Colon (tissue), 2 donors: ENCODE data around the gene ARMS2.

Experiments
- FAIRE-seq: peaks from 2 replicates; lab custom pipeline; 2012; peaks lifted over from hg19 to GRCh38; lab: Jason Lieb, UNC
- donor health status: control.
- donor health status: control.

The ARMS2 gene

DNA sequence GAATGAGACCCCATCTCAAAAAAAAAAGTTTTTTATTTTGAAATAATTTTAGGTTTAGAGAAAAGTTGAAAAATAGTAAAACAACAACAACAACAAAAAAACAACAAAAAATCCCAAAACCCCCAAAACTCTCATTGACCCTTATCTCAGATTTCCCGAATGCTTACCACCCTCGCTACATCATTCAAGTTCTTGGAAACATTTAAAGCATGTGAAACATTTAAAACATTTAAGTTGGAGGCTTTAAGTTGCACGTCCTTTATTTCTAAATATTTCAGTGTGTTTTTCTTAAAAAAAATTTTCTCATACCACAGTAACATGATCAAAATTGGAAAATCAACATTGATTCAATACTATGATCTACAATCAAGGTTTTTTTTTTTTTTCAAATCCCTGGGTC, 382 bp upstream of the ARMS2 start:
- FAIRE-seq: no peak

DNA sequence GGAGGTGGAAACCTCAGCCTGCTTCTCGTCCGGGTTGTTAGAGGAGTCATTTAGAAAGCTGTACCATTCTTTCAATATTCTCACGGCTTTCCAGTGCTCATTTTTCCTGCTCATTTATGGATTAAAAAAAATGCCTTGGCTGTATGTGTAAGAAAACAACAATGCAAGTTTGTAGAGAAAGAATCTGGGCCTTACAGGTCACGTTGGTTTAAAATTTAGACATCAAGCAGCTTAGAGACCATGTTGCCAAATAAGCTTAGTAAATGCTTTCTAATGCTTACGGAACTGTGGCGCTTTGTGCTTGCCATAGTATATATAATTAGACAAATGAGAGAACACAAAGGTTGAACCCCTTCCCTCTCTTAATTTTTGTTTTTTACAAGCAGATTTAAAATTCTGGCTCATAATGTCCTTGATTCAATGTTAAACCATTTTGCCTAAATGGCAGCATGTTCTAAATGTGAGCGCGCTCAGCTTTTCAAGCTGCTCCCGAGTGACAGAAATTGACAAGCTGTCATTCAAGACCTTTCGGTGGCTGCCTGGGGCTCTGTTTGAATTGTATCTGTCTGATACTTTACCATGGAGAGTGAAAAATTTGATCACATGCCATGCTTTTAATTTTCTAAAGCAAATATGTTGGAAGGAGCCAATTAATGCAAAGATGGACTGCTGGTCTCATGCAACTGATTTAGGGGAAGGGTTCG, 1.1 kb downstream of the ARMS2 start:
- no peak for FAIRE-seq

DNA sequence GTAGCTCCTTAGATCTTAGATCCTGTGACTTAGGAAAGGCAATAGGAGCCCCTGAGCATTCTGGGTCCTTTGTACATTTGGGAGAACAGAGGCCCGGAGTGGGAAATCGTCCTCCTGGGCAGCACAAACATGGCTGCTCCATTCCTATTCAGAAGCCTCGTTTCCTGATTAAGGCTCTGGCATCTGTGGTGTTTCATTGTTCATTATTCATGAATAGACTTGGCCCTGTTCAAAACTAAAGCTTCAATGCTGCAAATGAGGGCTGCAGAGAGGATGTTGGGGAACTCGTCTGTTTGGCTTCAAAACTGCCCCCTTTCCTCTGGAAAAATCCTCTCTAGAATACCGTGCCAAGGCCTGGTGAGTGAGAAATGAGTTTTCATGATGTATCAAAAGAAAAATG, 3.5 kb downstream of the ARMS2 start:
- FAIRE-seq: no peak

DNA sequence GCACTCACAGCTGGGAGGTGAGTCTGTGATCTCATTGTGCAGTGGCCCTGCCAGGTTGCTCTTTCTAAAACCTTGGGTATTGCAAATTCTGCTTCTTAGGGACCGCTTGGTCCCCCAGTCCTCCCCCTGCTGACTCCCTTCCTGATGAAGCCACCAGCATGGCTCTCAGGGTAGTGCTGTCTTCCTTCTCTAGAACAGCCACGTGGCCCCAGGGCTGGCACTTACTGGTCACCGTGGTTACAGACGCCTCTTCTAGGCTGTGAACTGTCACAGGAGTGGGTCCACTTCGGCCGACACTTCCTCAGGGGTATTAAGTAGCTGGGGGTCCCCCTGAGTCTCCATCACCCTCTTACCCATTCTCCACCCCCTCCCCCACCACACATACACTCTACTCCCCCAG, 4.2 kb downstream of the ARMS2 start:
- no peak for FAIRE-seq

DNA sequence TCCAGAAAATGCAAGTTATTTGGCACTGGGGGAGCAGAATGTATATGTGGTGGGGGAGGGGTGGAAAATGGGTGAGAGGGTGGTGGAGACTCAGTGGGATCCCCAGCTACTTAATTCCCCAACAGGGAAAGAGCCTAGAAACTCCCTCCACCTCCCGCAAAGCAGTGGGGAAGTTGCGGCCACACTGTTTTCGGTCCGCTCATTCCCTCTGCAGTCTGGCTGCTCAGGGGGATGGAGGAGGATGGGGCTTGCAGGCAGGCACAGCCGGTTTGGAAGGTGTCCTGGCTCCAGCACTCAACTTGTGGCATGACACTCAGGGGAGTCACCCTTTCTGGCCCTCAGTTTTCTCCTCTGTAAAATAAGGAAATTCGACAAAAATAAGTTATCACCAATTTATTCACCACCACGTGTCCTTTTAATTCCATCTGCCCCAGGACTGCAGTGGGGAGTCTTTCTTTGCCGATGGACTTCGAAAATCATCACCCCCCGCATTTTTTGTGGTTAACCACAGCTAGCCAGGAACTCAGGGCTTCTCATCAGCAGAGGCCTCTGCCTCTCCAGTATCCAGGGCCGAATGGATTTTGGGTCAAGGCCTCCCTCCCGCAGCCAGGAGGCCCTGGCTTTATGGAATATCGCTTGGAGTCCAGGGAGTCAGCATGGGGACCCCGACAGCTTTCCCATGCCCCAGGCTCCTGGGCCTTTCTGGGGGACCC, 5.3 kb downstream of the ARMS2 start:
- no peak for FAIRE-seq

DNA sequence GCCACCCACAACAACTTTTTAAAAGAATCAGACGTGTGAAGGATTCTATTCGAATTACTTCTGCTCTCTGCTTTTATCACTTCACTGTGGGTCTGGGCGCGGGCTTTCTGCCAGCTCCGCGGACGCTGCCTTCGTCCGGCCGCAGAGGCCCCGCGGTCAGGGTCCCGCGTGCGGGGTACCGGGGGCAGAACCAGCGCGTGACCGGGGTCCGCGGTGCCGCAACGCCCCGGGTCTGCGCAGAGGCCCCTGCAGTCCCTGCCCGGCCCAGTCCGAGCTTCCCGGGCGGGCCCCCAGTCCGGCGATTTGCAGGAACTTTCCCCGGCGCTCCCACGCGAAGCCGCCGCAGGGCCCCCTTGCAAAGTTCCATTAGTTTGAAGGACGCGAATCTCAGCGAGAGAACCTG, 6.4 kb downstream of the ARMS2 start:
- FAIRE-seq: no peak

- FAIRE-seq: no peak
Measured at GRCh38 chr10:122461367-122461728, 6.9 kb downstream of the ARMS2 start, which contains the start of gene HTRA1. TSS of gene HTRA1 (plus strand) at chr10:122461553. CDS start at chr10:122461653, 100 bp downstream.

GRCh38 chr10:122461729-122462532, 7.5 kb downstream of the ARMS2 start:
- FAIRE-seq: no peak

GRCh38 chr10:122462533-122463465, 8.3 kb downstream of the ARMS2 start:
- no peak for FAIRE-seq

DNA sequence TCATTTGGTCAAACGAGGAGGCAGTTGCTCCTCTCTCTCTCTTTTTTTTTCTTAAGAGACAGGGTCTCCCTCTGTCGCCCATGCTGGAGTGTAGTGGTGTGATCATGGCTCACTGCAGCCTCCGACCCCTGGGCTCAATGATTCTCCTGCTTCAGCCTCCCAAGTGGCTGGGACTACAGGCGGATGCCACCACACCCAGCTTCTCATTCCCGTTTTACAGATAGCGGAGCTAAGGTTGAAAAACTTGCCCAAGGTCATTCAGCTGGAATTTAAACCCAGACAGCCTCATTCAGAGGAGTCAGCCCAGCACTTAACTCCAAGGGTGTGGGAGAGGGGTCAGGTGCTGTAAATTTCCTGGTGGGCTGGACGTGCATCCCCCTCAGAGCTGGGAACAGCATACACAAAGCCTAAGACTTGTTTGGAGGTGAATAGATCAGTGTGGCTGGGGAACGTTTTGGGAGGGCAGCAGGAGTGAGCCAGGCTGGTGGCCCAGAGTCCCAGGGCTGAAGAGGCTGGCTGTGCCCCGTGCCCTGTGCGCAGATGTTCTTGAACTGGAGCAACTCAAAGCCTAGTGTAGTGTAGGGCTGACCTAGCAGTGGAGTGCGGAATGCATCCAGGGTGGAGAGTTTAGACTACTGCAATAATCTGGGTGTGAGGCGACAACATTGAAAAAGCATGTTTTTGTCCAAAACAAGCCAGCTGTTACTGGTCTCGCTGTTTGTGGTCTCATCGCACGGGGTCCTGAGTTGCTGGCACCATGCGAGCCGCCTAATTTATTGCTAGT, 9.2 kb downstream of the ARMS2 start:
- no peak for FAIRE-seq

DNA sequence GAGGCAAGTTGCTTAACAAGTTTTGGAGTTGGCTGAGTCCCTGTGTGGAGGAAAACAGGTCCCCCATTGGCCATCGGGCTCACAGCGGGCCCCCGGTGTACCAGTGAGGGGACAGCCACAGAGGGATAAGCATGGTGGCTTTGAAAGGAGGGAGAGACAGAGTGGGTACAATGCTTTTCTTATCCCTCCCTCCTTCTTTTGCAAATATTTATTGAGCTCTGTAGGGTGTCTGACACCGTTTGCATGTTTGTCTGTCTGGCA, 9.7 kb downstream of the ARMS2 start:
- no peak for FAIRE-seq

- no peak for FAIRE-seq
Measured at GRCh38 chr10:122464586-122464985, 10.1 kb downstream of the ARMS2 start.

DNA sequence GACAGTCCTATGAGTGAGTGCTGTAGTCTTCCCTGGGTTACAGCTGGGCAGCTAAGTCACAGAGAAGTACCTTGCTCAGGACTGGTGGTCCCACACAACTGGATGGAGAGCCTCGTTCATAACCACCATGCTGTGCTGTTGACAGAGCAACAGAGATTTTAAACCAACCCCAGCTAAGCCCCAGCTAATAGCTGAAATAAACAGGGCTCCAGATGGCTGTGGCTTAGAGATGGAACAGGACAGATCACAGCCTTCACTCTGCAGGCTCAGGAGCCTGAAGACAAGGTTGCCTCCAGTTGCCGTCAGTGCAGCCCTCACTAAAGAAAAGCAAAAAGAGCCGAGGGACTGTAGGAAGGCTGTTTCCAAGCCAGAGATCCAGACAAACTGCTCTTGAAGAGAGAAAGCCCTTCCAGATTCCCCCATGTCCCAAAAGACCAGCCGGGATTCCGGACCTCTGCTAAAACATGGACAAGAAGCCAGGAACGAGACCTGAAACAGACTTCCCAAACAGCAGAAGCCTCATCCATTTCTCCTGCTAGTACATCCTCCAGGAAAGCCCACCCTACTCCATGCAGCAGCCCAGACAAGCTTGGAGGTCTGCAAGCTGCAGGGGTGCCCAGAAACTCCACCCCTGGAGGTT, 11.1 kb downstream of the ARMS2 start:
- no peak for FAIRE-seq

DNA sequence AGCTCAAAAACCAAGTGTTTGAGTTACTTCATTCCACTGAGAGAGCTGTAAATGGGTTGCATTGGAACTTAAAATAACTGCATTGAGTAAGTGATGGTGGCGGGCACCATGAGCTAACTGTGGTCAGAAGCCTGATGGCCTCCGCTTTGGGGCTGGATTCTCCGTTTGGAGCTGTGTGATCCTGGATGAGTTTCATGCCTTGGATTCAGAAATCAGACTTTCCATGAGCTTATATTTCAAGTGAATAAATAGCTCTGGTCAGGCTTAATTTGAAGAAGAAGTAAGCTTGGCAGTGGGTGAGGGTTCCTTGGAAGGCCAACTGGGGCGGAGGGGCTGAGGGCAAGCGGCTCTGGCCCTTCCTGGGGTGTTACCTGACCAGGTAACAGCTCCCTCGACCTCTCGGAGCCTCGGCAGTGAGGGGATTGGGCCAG, 12.5 kb downstream of the ARMS2 start:
- no peak for FAIRE-seq

- no peak for FAIRE-seq
Measured at GRCh38 chr10:122467701-122468100, 13.2 kb downstream of the ARMS2 start.

GRCh38 chr10:122468307-122468925, 14.0 kb downstream of the ARMS2 start:
- no peak for FAIRE-seq

- FAIRE-seq: no peak
Measured at GRCh38 chr10:122468926-122469781, 14.7 kb downstream of the ARMS2 start.

- no peak for FAIRE-seq
Measured at GRCh38 chr10:122469848-122470247, 15.4 kb downstream of the ARMS2 start.

- FAIRE-seq: no peak
Measured at GRCh38 chr10:122471531-122472177, 17.2 kb downstream of the ARMS2 start.
